Adipocyte (in vitro differentiated cells): ENCODE measurements around the gene TENM4.

Experiments
- DNase-seq: peaks from one replicate; pipeline ENCODE4 v3.0.0-alpha.2; 2015; ENCODE audit warnings: low read depth
- H3K27me3 ChIP-seq: replicated peaks from 2 replicates; pipeline ENCODE4 v1.7.0; 2013; ENCODE audit warnings: mild to moderate bottlenecking, low read length, moderate library complexity; ENCODE audit not compliant: control insufficient read depth, insufficient read depth
- H3K36me3 ChIP-seq: 2 replicates; pipeline ENCODE4 v1.7.0; 2013; ENCODE audit warnings: low read length, mild to moderate bottlenecking, moderate library complexity; ENCODE audit not compliant: control insufficient read depth, insufficient read depth, severe bottlenecking
- H3K4me1 ChIP-seq: 2 replicates; pipeline ENCODE4 v1.7.0; 2013; ENCODE audit warnings: mild to moderate bottlenecking, low read length, moderate library complexity; ENCODE audit not compliant: control insufficient read depth, insufficient read depth
- H3K4me3 ChIP-seq: 2 replicates; pipeline ENCODE4 v1.7.0; 2013; ENCODE audit warnings: mild to moderate bottlenecking, low read length, moderate library complexity
- H3K9ac ChIP-seq: 2 replicates; pipeline ENCODE4 v1.7.0; 2013; ENCODE audit warnings: mild to moderate bottlenecking, low read length, moderate library complexity
- H3K9me3 ChIP-seq: 2 replicates; pipeline ENCODE4 v1.7.0; 2013; ENCODE audit warnings: mild to moderate bottlenecking, low read length, moderate library complexity; ENCODE audit not compliant: control insufficient read depth

The TENM4 gene

DNA sequence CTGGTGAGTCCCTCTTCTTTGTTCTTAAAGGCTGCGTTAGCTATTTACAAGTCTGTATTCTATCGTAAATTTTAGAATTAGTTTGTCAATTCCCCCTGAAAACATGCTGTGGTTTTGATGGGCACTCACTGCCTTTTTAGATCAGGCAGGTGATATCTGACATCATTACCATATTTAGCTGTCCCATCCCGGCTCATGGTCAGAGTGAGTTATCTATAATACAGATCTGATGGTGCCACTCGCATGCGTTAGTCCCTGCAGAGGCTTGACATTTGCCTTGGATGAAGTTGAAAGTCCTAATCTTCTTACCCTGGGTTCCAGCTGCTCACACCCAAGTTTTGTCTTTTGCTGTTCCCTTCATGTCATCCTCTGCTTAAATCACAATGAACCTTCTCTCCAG is 715.6 kb downstream of the TENM4 start:
- no peak overlapping the region for H3K4me3 ChIP-seq
- H3K27me3 ChIP-seq: no peaks in the 10 kb centered on the region
- H3K36me3 ChIP-seq: peaks cover 48% of the 10 kb centered on the region
- no peak for DNase-seq
- H3K4me1 ChIP-seq: no peaks in the 10 kb centered on the region
- H3K9me3 ChIP-seq: no peaks in the 10 kb centered on the region
- H3K9ac ChIP-seq: no peak overlapping the region

DNA sequence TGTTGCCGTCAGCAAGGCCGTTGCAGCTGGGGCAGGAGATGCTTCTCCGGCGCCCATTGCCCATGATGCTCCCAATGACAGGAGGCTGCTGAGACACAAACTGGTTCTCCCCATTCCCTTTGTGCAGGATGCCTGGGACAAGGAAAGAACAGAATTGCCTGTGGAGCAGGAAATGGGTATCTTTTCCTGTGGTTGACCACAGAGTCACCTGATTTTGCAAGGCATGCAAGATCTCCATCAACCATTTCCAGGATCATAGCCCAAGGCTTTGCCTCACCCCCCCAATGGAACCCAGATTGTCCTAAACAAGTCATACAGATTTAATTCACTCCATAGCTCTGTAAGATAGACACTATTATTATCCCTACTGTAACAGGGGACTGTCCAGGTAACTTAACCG is 718.0 kb downstream of the TENM4 start:
- Histone ChIP-seq H3K9me3 (no peaks in the 10 kb centered on the region), H3K27me3 (no peaks in the 10 kb centered on the region), H3K9ac (no peak overlapping the region), H3K36me3 (peaks cover 51% of the 10 kb centered on the region), H3K4me1 (no peaks in the 10 kb centered on the region), H3K4me3 (no peak overlapping the region)
- DNase-seq: no peak

- H3K9ac ChIP-seq: no peak overlapping the region
- no peaks in the 10 kb centered on the region for H3K9me3 ChIP-seq
- no peaks in the 10 kb centered on the region for H3K4me1 ChIP-seq
- H3K27me3 ChIP-seq: no peaks in the 10 kb centered on the region
- H3K36me3 ChIP-seq: peaks cover 41% of the 10 kb centered on the region
- H3K4me3 ChIP-seq: no peak overlapping the region
- no peak for DNase-seq
Measured at GRCh38 chr11:78720281-78720989, 720.4 kb downstream of the TENM4 start.

GRCh38 chr11:78717041-78717440 is 723.8 kb downstream of the TENM4 start:
- Histone ChIP-seq H3K4me3 (no peak overlapping the region), H3K9ac (no peak overlapping the region), H3K36me3 (peaks cover 22% of the 10 kb centered on the region), H3K27me3 (no peaks in the 10 kb centered on the region), H3K4me1 (no peaks in the 10 kb centered on the region), H3K9me3 (no peaks in the 10 kb centered on the region)
- no peak for DNase-seq

DNA sequence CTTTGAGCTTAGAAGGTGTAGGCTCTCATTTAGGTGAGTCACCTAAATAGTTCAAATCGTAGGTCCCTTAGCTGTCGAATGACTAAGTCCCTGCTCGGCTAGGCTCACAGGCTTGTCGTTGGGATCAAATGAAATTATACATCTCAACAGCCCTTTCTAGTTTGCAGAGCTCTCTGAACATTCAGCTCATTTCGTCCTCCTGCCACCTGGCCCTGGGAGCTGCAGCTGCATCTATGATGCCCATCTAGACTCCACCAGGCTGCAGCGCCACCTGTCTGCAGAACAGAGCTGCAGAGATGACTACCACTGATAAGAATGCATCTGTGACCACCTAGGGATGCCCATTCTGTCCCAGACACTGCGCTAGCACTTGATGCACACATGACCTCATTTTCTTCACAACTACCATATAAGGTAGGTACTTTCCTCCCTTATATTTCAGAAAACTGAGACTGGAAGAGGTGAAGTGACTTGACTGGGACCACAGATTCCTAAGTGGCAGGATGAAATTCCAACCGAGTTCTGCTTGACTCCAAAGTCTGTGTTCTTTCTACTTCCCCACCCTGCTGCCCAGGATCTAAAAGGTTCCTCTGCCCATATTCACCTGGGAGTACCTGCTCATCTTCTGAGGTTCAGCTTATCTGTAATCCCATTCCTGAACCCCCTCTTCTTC is 725.1 kb downstream of the TENM4 start:
- Histone ChIP-seq H3K4me1 (no peaks in the 10 kb centered on the region), H3K27me3 (no peaks in the 10 kb centered on the region), H3K36me3 (peaks cover 11% of the 10 kb centered on the region), H3K4me3 (no peak overlapping the region), H3K9ac (no peak overlapping the region), H3K9me3 (no peaks in the 10 kb centered on the region)
- peak; percentile 72 for DNase-seq

DNA sequence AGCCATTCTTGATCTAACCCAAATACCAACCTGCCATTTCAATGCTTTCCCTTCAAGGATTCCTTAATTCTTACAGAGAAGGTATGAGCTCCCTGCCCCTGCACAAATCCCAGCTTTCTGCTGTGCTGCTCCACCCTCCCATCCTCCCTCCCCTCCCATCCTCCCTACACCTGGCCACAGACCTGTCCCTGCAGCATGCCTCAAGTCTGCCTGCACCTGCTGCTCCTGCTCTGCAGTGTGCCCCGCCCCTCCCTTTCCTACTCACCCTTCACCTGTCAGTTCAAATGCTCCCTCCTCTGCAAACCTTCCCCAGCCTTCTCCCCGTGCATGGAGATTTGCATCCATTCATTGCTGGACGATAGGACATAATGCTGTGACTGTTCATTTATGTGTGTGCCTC is 726.3 kb downstream of the TENM4 start:
- Histone ChIP-seq H3K36me3 (peaks cover 5% of the 10 kb centered on the region), H3K9ac (no peak overlapping the region)
- no peak for DNase-seq

DNA sequence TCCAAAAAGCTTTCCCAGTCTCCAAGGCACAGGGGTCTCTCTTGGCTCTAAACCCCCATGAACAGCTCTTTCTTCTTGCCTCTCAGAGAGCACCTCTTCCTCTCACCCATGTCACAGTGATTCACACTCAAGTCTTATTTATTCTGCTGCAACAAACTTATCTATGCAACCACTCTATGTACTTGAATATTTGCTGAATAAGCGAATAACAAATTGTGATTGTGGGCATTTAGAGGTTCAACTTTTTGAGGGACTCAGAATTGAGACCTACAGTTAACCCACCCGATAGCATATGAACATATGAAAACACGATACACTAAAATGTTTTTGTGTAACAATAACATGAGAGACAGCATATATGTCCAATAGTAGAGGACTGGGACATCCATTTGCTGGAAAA is 729.1 kb downstream of the TENM4 start:
- peaks cover 22% of the 10 kb centered on the region for H3K36me3 ChIP-seq
- H3K9ac ChIP-seq: no peak overlapping the region
- H3K4me3 ChIP-seq: no peak overlapping the region
- no peak for DNase-seq
- H3K9me3 ChIP-seq: no peaks in the 10 kb centered on the region
- no peaks in the 10 kb centered on the region for H3K27me3 ChIP-seq
- H3K4me1 ChIP-seq: no peaks in the 10 kb centered on the region

More for the DNA sequence above, 726.3 kb downstream of the TENM4 start:
- Histone ChIP-seq H3K4me3 (no peak overlapping the region), H3K4me1 (no peaks in the 10 kb centered on the region), H3K9me3 (no peaks in the 10 kb centered on the region), H3K27me3 (no peaks in the 10 kb centered on the region)

GRCh38 chr11:78710417-78710816 is 730.4 kb downstream of the TENM4 start:
- Histone ChIP-seq H3K4me1 (no peaks in the 10 kb centered on the region), H3K27me3 (no peaks in the 10 kb centered on the region), H3K9me3 (no peaks in the 10 kb centered on the region), H3K9ac (no peak overlapping the region), H3K36me3 (peaks cover 26% of the 10 kb centered on the region), H3K4me3 (no peak overlapping the region)
- no peak for DNase-seq

DNA sequence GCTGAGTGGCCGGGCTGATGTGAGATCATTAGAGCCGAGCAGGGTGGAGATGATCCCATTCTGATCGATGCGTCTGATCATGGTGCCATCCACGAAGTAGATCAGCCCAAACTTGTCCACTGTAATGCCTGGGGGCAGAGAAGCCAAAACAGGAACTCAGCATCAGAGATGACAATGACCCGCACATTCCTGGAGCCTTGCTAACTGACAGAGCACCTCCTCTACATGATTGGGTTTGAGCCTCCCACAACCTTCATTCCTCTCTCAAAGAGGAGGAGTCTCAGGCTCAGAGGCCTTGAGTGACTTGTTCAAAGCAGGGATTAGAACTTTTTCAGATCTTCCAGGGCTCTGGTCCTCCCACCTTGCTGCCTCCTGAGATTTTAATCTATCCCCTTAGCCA is 732.4 kb downstream of the TENM4 start:
- Histone ChIP-seq H3K9ac (no peak overlapping the region), H3K9me3 (no peaks in the 10 kb centered on the region), H3K4me3 (no peak overlapping the region), H3K27me3 (no peaks in the 10 kb centered on the region), H3K36me3 (peaks cover 37% of the 10 kb centered on the region), H3K4me1 (no peaks in the 10 kb centered on the region)
- no peak for DNase-seq

GRCh38 chr11:78706551-78706950 is 734.3 kb downstream of the TENM4 start:
- H3K9ac ChIP-seq: no peak overlapping the region
- H3K4me1 ChIP-seq: no peaks in the 10 kb centered on the region
- no peak overlapping the region for H3K4me3 ChIP-seq
- peaks cover 48% of the 10 kb centered on the region for H3K36me3 ChIP-seq
- H3K27me3 ChIP-seq: no peaks in the 10 kb centered on the region
- DNase-seq: no peak
- H3K9me3 ChIP-seq: no peaks in the 10 kb centered on the region

DNA sequence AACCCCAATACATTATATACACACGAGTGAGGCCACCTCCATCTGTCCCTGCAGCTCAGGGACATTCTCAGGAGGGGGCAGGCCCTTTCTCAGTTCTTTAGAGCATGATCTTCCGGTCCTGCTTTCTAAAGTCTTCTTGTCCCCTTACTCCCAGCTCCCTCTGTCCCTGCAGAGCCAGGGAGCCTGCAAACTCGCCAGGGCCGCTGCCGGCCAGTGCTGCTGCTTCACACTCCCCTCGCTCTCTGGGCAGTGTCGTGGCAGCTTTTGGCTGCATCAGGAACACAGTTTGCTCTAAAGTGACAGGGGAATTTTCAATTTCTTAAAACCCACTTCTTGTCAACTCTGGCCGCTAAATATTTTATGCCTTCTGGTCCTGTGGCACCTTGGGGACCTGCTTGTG is 736.0 kb downstream of the TENM4 start:
- no peaks in the 10 kb centered on the region for H3K9me3 ChIP-seq
- H3K36me3 ChIP-seq: peaks cover 57% of the 10 kb centered on the region
- H3K4me1 ChIP-seq: no peaks in the 10 kb centered on the region
- no peak overlapping the region for H3K4me3 ChIP-seq
- no peaks in the 10 kb centered on the region for H3K27me3 ChIP-seq
- H3K9ac ChIP-seq: no peak overlapping the region
- no peak for DNase-seq
